Left renal pelvis (tissue), 4 donors: ENCODE data around the gene EPHB6. TPM values are rescaled to one million over a fixed set of nuclear protein-coding genes. Genes with fewer than 3 reads are reported as not detected.

Experiments
- DNase-seq, 4 donors: peaks; one replicate each; pipeline ENCODE4 v3.0.0-alpha.2; 2013; ENCODE audit warnings: low read depth in 4 of 4, low spot score in 3 of 4
- polyA plus RNA-seq, 4 donors: library from polyadenylated mRNA; unstranded; fragments of 120-200 nt; gene quantifications; one replicate each; pipeline ENCODE4 v1.2.1, GENCODE V29; 2013; ENCODE audit not compliant: insufficient read length in 4 of 4

The EPHB6 gene
- polyA plus RNA-seq, 4 donors: 18.9 to 29.6 (median 20.7) TPM

GRCh38 chr7:142876236-142876960 lies 21.5 kb downstream of the EPHB6 start:
- no peak for DNase-seq

GRCh38 chr7:142876991-142877910 lies 22.4 kb downstream of the EPHB6 start:
- DNase-seq: no peak

- no peak for DNase-seq
Observed at GRCh38 chr7:142878315-142878714, 23.4 kb downstream of the EPHB6 start.

GRCh38 chr7:142879060-142879459 lies 24.2 kb downstream of the EPHB6 start:
- DNase-seq: no peak

GRCh38 chr7:142880876-142881505 lies 26.1 kb downstream of the EPHB6 start:
- DNase-seq: no peak

- DNase-seq: no peak
Observed at GRCh38 chr7:142881586-142882337, 26.9 kb downstream of the EPHB6 start.

- no peak for DNase-seq
Observed at GRCh38 chr7:142882338-142882678, 27.4 kb downstream of the EPHB6 start.

- no peak for DNase-seq
Observed at GRCh38 chr7:142883145-142883544, 28.3 kb downstream of the EPHB6 start.

- DNase-seq: no peak
Observed at GRCh38 chr7:142883571-142884285, 28.9 kb downstream of the EPHB6 start.

- no peak for DNase-seq
Observed at GRCh38 chr7:142884286-142884640, 29.4 kb downstream of the EPHB6 start.

GRCh38 chr7:142885311-142886230 lies 30.7 kb downstream of the EPHB6 start, which contains the start of gene TRPV6:
TSS of gene TRPV6 (minus strand) at chr7:142885745.
- DNase-seq: peak in 1 of 4 donors; percentile 19

GRCh38 chr7:142886866-142887265 lies 32.0 kb downstream of the EPHB6 start:
- DNase-seq: no peak

GRCh38 chr7:142887282-142888015 lies 32.6 kb downstream of the EPHB6 start:
- no peak for DNase-seq

- DNase-seq: no peak
Observed at GRCh38 chr7:142889816-142890215, 34.9 kb downstream of the EPHB6 start.

- DNase-seq: no peak
Observed at GRCh38 chr7:142890874-142891485, 36.1 kb downstream of the EPHB6 start.

GRCh38 chr7:142891490-142892082 lies 36.7 kb downstream of the EPHB6 start:
- no peak for DNase-seq

- no peak for DNase-seq
Observed at GRCh38 chr7:142892951-142893350, 38.1 kb downstream of the EPHB6 start.
